Measurements from ENCODE around the gene CHCHD6.

GRCh38 chr3:126993436-126993835, 289.4 kb downstream of the CHCHD6 start:
- TF ChIP-seq TAF1 (IDR thresholded peaks at IDR 0.05; ENCODE audit: borderline replicate concordance, low read depth, low read length), result no peak
- no peak for TF ChIP-seq POLR2A (IDR thresholded peaks at IDR 0.05; ENCODE audit: low read depth, low read length)

Data from GM12892 (cell line).